Fibroblast of lung (primary cell): Measurements from ENCODE around the gene THAP7. TPM values are rescaled to one million over a fixed set of nuclear protein-coding genes. Genes with fewer than 3 reads are reported as not detected.

Source experiments
- DNase-seq, 2 donors: peaks; one replicate each; pipeline versions ENCODE4 v3.0.0 to v3.0.0-alpha.2; 2010; ENCODE audit warnings: low read depth in 2 of 2
- H2AFZ ChIP-seq: 2 replicates; pipeline ENCODE4 v1.5.1; 2012; ENCODE audit warnings: low read length, control low read depth, inconsistent platforms
- H3K27ac ChIP-seq: 2 replicates; pipeline ENCODE4 v1.5.1; 2011; ENCODE audit warnings: low read length, control low read depth; ENCODE audit not compliant: insufficient read depth
- H3K27me3 ChIP-seq: 2 replicates; pipeline ENCODE4 v1.5.1; 2011; ENCODE audit warnings: mild to moderate bottlenecking, low read length; ENCODE audit not compliant: control insufficient read depth, insufficient read depth
- H3K36me3 ChIP-seq: 2 replicates; pipeline ENCODE4 v1.5.1; 2011; ENCODE audit warnings: low read length; ENCODE audit not compliant: control insufficient read depth, insufficient read depth
- H3K4me1 ChIP-seq: 2 replicates; pipeline ENCODE4 v1.5.1; 2011; ENCODE audit warnings: low read length; ENCODE audit not compliant: control insufficient read depth, insufficient read depth; ENCODE audit errors: extremely low read depth
- H3K4me2 ChIP-seq: 2 replicates; pipeline ENCODE4 v1.5.1; 2011; ENCODE audit warnings: low read length, control low read depth; ENCODE audit not compliant: insufficient read depth; ENCODE audit errors: extremely low read depth
- H3K4me3 ChIP-seq, 4 experiments: fragments of 200-600 bp in 1 of 4; sonication (generic) in 1 of 4; replicated peaks in 1 of 4; 2 replicates each; pipeline ENCODE4 v1.5.1; 2011 to 2016; ENCODE audit warnings: low read length in 4 of 4, low read depth in 3 of 4, mild to moderate bottlenecking in 3 of 4, control low read depth in 2 of 4, inconsistent platforms in 1 of 4, mixed read lengths in 1 of 4; ENCODE audit not compliant: insufficient read depth in 1 of 4; ENCODE audit errors: control extremely low read depth in 1 of 4
- H3K79me2 ChIP-seq: 2 replicates; pipeline ENCODE4 v1.5.1; 2012; ENCODE audit warnings: mild to moderate bottlenecking, low read length, inconsistent platforms; ENCODE audit not compliant: control insufficient read depth, insufficient read depth
- H3K9ac ChIP-seq: 2 replicates; pipeline ENCODE4 v1.5.1; 2011; ENCODE audit warnings: mild to moderate bottlenecking, low read length, control low read depth; ENCODE audit not compliant: insufficient read depth
- H3K9me3 ChIP-seq: 2 replicates; pipeline ENCODE4 v1.5.1; 2012; ENCODE audit warnings: low read depth, low read length; ENCODE audit not compliant: control insufficient read depth, insufficient read depth
- H4K20me1 ChIP-seq: 2 replicates; pipeline ENCODE4 v1.5.1; 2011; ENCODE audit warnings: low read length; ENCODE audit not compliant: control insufficient read depth, insufficient read depth; ENCODE audit errors: extremely low read depth
- CTCF ChIP-seq, 2 donors: IDR thresholded peaks in 1 of 2; conservative IDR thresholded peaks in 1 of 2; 1 replicate in 1 of 2; 2 replicates in 1 of 2; pipeline ENCODE4 v1.5.1; 2011 to 2012; ENCODE audit warnings: low read length in 2 of 2, control low read depth in 1 of 2, inconsistent platforms in 1 of 2, low read depth in 1 of 2, mild to moderate bottlenecking in 1 of 2
- EZH2 ChIP-seq: IDR thresholded peaks from 2 replicates; pipeline ENCODE4 v1.5.1; 2012; ENCODE audit warnings: low read length, control low read depth, mild to moderate bottlenecking; ENCODE audit errors: missing control alignments
- polyA plus RNA-seq, 2 donors: library from polyadenylated mRNA; depleted of rRNA in 1 of 2; stranded (reverse) in 1 of 2; unstranded in 1 of 2; fragments of >200 nt; gene quantifications; 2 replicates each; pipeline ENCODE4 v1.2.1, GENCODE V29; 2011 to 2012; ENCODE audit warnings: missing spikeins in 1 of 2
- total RNA-seq: library from RNA; depleted of rRNA; stranded (reverse); fragments of >200 nt; gene quantifications from 2 replicates; pipeline ENCODE4 v1.2.1, GENCODE V29; 2014

THAP7 gene
- total and polyA plus RNA-seq, 2 donors (not counting 1 experiment from before 2014, with no cell fraction given), result 15.7 to 26.3 TPM

GRCh38 chr22:20993304-20994127, 8.4 kb downstream of the THAP7 start:
- Histone ChIP-seq H4K20me1 (no peaks in the 10 kb centered on the region), H3K9ac (no peak overlapping the region), H3K9me3 (no peaks in the 10 kb centered on the region), H2AFZ (no peak overlapping the region), H3K36me3 (peaks cover 35% of the 10 kb centered on the region), H3K79me2 (no peaks in the 10 kb centered on the region), H3K4me3 (no peak overlapping the region), H3K4me2 (no peak overlapping the region), H3K4me1 (no peaks in the 10 kb centered on the region), H3K27me3 (no peaks in the 10 kb centered on the region), H3K27ac (no peak overlapping the region)
- TF ChIP-seq EZH2, result no peak
- TF ChIP-seq CTCF (conservative IDR thresholded peaks at IDR 0.05 in 1 of 2, IDR thresholded peaks at IDR 0.05 in 1 of 2; ENCODE audit: low read depth in 1 of 2, low read length in 2 of 2), result no peak
- no peak for DNase-seq

- H3K36me3 ChIP-seq, result peaks cover 34% of the 10 kb centered on the region
- H2AFZ ChIP-seq, result no peak overlapping the region
- no peak overlapping the region for H3K9ac ChIP-seq
- no peaks in the 10 kb centered on the region for H3K9me3 ChIP-seq
- TF ChIP-seq CTCF (conservative IDR thresholded peaks at IDR 0.05 in 1 of 2, IDR thresholded peaks at IDR 0.05 in 1 of 2; ENCODE audit: low read depth in 1 of 2, low read length in 2 of 2) (no peak), EZH2 (no peak)
- DNase-seq, result no peak
- no peaks in the 10 kb centered on the region for H3K27me3 ChIP-seq
- H4K20me1 ChIP-seq, result no peaks in the 10 kb centered on the region
- no peak overlapping the region for H3K4me3 ChIP-seq
- H3K4me1 ChIP-seq, result no peaks in the 10 kb centered on the region
- H3K4me2 ChIP-seq, result no peak overlapping the region
- H3K79me2 ChIP-seq, result no peaks in the 10 kb centered on the region
- no peak overlapping the region for H3K27ac ChIP-seq
Measured at GRCh38 chr22:20992456-20993303, 9.2 kb downstream of the THAP7 start.

GRCh38 chr22:20992056-20992442, 9.9 kb downstream of the THAP7 start:
- no peak overlapping the region for H3K4me3 ChIP-seq
- no peak overlapping the region for H3K9ac ChIP-seq
- H3K79me2 ChIP-seq, result no peaks in the 10 kb centered on the region
- no peaks in the 10 kb centered on the region for H3K9me3 ChIP-seq
- H3K4me2 ChIP-seq, result no peak overlapping the region
- no peaks in the 10 kb centered on the region for H3K27me3 ChIP-seq
- no peak for DNase-seq
- H3K36me3 ChIP-seq, result peaks cover 31% of the 10 kb centered on the region
- H2AFZ ChIP-seq, result no peak overlapping the region
- H3K27ac ChIP-seq, result no peak overlapping the region
- TF ChIP-seq CTCF (conservative IDR thresholded peaks at IDR 0.05 in 1 of 2, IDR thresholded peaks at IDR 0.05 in 1 of 2; ENCODE audit: low read depth in 1 of 2, low read length in 2 of 2), result no peak
- TF ChIP-seq EZH2, result no peak
- no peaks in the 10 kb centered on the region for H4K20me1 ChIP-seq
- no peaks in the 10 kb centered on the region for H3K4me1 ChIP-seq
